Eye (tissue), 1 donor: ENCODE measurements around the gene TAAR1.
"Not testable (repeated sequence)": the region's sequence is repeated elsewhere in the genome, so short reads cannot be mapped to it uniquely, and the experiment has no call there.

ENCODE experiments used
- DNase-seq: peaks from one replicate; pipeline ENCODE4 v3.0.0-alpha.2; 2015

Gene TAAR1

DNA sequence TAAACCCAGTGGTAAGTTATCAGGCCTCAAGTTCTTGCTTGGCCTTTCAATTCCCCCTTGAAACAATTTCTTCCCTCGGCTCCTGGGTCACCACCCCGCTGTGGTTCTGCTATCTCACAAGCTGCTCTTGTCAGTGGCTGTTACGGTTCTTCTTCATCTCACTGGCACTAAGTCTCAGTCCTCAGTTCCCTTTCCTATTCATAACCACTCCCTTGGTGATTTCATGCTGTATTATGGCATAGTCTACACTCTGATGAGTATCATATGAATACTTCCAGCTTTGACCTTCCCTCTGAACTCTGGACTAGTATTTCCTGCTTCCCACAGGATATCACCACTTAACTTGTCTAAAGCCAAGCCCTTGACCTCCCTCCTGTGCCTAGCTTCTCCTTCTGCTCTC lies 7.9 kb downstream of the TAAR1 start:
- DNase-seq: no peak

DNA sequence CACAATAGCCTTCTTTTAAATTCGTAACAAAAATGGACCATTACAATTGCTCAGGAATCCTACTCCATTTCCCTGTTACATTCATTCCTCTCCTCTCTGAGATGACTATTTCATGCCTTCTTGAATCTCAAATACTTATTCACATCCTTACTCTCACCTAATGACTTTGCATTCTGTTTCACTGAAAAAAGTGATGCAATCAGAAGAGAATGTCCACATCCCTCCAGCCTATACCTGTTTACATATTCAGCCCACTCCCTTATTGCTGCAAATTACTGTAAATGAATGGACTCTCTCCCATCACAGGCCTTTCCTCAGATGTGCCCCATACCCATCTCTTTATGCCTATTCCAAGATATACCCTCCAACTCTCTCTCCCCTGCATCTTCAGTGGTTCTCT lies 8.6 kb downstream of the TAAR1 start:
- DNase-seq: no peak

GRCh38 chr6:132648828-132649227 lies 10.2 kb downstream of the TAAR1 start:
- DNase-seq: no peak

- no peak for DNase-seq
These were observed 10.6 kb downstream of the TAAR1 start for GRCh38 chr6:132648356-132648755.

GRCh38 chr6:132643547-132643946 lies 15.4 kb downstream of the TAAR1 start:
- DNase-seq: no peak

GRCh38 chr6:132637135-132637534 lies 21.8 kb downstream of the TAAR1 start:
- DNase-seq: not testable (repeated sequence)

GRCh38 chr6:132635906-132636305 lies 23.1 kb downstream of the TAAR1 start:
- DNase-seq: not testable (repeated sequence)

GRCh38 chr6:132635288-132635687 lies 23.7 kb downstream of the TAAR1 start:
- DNase-seq: not testable (repeated sequence)

GRCh38 chr6:132634796-132635195 lies 24.2 kb downstream of the TAAR1 start:
- no peak for DNase-seq

DNA sequence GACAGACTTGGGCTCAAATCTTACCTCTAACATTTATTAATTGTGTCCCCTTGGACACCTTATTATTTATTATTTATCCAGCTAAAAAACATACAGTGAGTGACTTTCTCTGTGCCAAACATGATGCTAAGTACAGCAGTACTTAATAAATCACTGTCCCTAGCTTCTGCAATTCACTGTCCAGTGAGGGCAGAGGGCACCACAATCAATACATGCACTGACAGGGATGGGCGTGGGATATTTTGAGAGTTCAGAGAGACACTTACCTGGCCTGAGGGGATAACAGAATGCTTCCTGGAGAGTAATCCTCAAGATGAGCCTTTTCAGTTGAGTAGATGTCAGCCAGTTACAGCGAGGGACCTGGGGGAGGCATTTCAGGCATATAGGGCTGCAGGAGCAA lies 25.6 kb downstream of the TAAR1 start:
- no peak for DNase-seq

GRCh38 chr6:132624175-132624574 lies 34.8 kb downstream of the TAAR1 start, which contains the start of gene TAAR2:
TSS of gene TAAR2 (minus strand) at chr6:132624275. CDS start at chr6:132624275, 0 bp downstream.
- DNase-seq: no peak

DNA sequence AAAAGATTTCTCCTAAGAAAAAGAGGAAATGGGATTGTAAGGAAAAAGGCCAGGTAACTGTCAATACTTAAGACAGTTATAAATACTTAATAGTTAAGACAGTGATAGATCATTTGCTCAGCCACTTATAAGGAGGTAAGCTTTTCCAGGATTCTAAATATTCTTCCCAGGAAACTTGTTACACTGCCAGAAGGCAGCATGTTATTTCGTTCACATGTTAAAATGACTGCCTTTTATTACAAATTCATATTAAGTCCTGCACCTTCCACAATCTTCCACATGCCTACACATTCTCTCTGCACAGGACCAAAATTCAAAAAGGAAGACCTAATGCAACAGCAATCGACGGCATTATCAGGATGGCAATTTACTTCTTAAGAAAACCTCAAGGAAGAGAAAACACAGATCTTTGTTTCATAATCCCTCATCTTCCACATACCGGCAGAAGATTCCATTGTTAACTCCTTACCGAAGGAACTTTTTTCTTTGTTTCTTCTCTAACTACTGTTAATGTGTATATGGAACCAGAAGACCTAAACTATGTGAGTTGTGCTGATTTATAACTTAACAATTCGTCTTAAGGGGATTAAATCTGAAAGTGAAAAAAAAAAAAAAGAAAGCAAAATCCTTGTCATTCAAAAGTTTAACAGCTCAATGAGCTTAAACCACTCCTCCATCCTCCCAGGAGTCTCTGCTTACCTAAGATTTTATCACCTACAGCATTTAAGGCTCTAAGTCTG lies 35.7 kb downstream of the TAAR1 start:
- DNase-seq: no peak

GRCh38 chr6:132616677-132617076 lies 42.3 kb downstream of the TAAR1 start:
- DNase-seq: no peak

DNA sequence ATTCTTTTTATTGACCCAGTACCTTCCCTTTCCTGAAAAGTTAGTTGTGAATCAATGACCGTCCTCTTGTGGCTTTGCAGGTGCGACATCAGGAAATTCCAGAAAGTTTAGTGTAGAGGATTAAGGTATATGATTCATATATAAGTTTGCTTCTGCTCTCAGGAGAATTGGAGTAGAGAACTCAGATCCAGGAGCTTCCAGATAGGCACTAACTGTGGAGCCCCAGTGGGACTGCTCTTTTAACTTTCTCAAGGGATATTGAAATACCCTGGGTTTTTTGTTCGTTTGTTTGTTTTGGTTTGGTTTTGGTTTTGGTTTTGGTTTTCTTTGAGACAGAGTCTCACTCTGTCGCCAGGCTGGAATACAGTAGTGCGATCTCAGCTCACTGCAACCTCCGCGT lies 44.4 kb downstream of the TAAR1 start:
- DNase-seq: no peak

DNA sequence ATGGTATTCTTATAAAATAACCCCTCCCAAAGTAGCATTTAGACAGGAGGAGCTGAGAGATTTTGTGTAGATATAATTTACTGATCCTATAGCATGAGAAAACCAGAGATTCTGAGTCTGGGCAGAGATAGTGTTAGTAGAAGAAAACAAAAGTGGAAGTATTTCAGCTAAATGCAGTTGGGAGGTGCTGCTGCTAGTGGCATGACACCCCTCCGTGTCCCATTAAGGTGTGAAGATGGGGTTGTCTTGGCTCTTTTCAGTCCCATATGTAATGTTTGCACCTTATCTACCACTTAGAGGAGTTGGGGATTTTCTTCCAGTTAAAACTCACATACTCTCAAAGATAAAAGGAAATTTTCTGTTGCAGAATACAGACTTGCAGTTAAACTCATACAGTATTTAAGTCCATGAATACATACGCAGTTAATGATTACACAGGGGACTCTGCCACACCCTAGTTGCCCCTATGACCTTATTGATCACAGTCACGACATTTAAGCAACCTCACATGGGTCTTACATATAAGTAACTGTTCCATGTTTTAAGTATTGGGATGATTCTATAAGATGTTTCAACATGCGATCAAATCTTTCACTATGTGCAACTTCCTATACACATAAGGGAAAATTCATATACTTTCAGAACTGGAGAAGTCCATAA lies 46.4 kb downstream of the TAAR1 start:
- DNase-seq: no peak

GRCh38 chr6:132611616-132612015 lies 47.4 kb downstream of the TAAR1 start:
- no peak for DNase-seq

DNA sequence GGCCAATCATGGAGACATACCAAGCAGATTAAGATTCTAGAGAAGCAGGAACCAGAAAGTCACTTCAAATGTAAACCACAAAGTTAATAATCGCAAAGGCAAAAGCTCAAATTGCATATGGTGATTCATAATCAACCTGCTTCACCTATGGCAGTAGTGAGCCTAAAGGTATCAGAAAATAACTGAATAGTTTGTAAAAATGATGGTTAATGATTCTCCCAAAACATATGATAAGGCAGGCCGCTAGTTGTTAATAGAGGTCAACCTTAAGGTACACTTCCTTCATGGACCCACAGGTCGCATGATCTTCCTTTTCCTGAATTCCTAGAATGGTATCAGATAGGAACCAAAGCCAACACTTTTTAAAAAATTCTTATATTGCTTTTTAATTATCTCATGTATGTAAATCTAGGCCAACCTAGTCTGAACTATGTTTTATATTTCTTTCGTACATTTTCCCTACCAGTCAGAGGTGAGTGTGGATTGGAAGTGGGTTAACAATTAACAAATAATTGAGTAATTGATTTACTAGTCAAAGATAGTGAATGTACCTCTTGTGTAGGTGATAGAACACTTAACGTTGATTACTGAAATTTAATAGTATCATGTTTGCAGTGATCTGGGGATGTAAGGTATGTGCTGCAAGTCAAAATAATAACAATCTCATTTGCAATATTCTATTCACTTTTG lies 51.3 kb downstream of the TAAR1 start:
- DNase-seq: no peak

DNA sequence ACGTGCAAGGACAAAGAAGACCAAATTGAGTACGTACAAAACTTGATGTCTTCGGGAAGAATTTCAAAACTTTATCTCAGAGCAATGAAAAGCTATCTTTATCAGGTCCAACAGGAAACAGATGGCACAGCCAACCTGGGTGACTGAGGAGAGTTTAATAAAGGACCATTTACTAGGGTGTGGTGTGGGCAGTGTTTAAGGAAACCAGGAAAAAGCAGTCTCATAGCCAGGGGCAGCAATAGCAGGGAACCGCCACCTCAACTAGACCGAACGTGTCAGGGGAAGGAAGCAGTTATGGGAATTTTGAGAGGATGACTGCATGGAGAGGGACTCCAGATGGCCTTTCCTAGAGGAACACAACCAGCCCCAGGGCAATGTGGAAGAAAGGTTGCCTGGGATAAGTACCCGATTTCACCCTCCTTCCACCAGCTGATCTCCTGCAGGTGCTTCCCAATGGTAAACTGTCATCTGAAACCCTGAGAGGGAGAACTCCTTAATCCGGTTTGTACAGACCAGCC lies 54.3 kb downstream of the TAAR1 start:
- no peak for DNase-seq

- not testable (repeated sequence) for DNase-seq
These were observed 58.1 kb downstream of the TAAR1 start for GRCh38 chr6:132600900-132601299.

- no peak for DNase-seq
These were observed 60.5 kb downstream of the TAAR1 start for GRCh38 chr6:132598473-132598872.

- no peak for DNase-seq
These were observed 62.8 kb downstream of the TAAR1 start for GRCh38 chr6:132596201-132596600.
